Gastrocnemius medialis (tissue), 4 donors: ENCODE data around the gene CCDC192.

Experiments
- POLR2A ChIP-seq, 2 donors: fragments of 450-650 bp; IDR thresholded peaks; one replicate each; pipeline ENCODE4 v1.6.1; 2017; ENCODE audit warnings: antibody characterized with exemption in 2 of 2, mild to moderate bottlenecking in 2 of 2, moderate library complexity in 2 of 2
- TF ChIP-seq, protein P1 (sequence below), 5 experiments: fragments of 450-650 bp in 3 of 5; fragments of 200-600 bp in 2 of 5; sonication (generic) in 2 of 5; IDR thresholded peaks in 4 of 5; conservative IDR thresholded peaks in 1 of 5; 1 replicate in 4 of 5; 2 replicates in 1 of 5; pipeline ENCODE4 v1.5.1; 2016 to 2019; ENCODE audit warnings: antibody characterized with exemption in 5 of 5, mild to moderate bottlenecking in 3 of 5, moderate library complexity in 3 of 5

DNA sequence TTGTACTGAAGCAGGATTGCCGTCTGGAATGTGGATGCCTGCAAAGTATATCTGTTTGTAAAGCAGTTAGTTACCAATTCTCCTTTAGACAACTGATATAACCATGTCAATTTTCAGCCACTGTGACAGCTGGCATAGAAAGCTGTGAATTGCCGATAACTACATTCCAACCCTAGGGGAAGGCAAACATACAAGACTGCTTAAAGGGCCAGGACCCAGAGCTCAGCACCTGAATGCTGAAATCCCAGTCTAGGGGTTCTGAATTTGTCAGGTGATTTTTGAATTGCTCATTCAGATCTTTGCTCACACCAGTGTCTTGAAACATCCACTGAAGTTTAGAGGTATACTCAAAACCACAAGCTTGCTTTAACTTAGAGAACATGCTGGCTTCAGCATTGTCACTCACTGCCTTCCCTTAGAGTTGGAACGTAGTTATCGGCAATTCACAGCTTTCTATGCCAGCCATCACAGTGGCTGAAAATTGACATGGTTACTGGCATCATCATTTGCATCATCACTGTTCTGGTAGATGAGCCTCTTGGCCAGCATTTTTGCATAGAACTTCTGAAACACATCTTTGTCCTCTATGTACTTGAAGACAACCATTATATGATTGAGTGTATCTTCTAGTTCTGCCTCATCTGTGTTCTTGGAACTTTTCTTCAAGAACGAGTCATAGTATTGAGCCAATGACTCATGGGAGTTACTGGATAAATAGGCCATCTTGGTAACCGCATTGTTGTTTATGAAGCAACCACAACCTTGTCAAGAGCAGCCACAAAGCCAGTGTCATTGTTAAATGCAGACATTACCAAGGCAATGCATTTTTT is 82.1 kb downstream of the CCDC192 start:
- TF ChIP-seq, protein P1, sequence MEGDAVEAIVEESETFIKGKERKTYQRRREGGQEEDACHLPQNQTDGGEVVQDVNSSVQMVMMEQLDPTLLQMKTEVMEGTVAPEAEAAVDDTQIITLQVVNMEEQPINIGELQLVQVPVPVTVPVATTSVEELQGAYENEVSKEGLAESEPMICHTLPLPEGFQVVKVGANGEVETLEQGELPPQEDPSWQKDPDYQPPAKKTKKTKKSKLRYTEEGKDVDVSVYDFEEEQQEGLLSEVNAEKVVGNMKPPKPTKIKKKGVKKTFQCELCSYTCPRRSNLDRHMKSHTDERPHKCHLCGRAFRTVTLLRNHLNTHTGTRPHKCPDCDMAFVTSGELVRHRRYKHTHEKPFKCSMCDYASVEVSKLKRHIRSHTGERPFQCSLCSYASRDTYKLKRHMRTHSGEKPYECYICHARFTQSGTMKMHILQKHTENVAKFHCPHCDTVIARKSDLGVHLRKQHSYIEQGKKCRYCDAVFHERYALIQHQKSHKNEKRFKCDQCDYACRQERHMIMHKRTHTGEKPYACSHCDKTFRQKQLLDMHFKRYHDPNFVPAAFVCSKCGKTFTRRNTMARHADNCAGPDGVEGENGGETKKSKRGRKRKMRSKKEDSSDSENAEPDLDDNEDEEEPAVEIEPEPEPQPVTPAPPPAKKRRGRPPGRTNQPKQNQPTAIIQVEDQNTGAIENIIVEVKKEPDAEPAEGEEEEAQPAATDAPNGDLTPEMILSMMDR (IDR thresholded peaks at IDR 0.05 in 4 of 5, conservative IDR thresholded peaks at IDR 0.05 in 1 of 5): no peak
- no peak for TF ChIP-seq POLR2A (IDR thresholded peaks at IDR 0.05)
